ENCODE measurements around the gene ALKBH7.

Gene ALKBH7

DNA sequence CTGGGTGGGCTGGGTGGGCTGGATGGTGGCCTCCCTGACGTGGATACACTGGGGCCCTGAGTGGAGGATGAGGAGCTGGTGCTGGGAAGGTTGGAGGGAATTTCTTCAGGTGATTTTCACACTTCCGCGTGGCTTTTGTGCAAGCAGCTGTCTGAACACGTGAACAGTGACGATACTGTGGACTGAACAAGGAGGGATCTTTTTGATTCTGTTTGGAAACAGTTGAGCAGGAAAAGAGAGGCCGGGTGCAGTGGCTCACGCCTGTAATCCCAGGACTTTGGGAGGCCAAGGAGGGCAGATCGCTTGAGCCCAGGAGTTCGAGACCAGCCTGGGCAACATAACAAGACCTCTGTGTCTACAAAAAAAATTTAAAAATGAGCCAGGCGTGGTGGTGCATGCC lies 29.5 kb downstream of the ALKBH7 start:
- DNase-seq: no peak

DNA sequence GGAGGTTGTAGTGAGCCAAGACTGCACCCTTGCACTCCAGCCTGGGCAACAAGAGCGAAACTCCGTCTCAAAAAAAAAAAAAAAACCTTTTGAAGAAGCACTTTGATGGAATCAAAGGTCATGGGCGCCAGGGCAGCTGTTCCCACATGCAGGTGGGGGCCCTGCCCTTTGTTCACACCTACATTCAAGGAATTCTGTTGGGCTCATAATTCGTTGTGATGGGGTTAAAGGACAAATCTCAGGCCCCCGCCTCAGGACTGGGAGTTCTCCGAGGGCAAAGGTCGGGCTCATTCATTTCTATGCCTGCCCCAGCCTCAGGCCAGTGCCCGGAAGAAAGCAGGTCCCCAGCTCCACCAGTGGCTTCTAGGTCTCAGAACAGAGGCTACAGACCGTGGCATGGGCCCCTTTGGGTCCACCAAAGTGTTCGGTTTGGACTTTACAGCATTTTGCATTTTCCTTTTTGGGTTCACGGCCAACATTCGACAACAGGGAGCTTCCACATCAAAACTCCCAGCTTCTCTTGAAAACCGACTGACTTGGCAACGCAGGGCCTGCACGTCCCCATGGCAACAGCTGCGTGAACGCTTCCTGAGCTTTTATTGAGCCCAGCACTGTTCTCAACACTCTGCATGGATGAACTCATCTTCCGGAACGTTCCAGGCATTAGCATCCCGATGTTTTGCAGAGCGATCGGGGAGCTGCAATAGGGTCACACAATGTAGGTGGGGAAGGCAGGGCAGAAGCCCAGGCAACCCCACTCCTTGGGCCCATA lies 30.4 kb downstream of the ALKBH7 start:
- DNase-seq: no peak

DNA sequence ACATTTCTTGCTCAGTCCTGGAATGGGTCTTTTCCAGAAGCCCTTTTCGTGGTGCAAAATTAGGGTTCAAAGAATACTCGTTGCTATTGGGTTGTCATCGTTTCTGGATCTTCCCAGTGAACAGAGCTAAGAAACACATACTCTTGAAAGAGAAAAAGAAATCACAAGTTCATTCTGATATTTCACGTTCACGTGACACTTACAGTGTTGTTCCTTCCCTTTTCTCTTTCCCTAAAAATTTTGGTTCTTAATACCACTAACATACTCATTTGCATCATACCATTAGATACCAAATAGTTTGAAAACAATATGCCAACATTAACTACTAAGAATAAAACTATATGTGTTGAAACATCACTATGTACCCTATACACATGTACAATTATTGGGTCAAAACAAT lies 33.8 kb downstream of the ALKBH7 start:
- no peak for DNase-seq

DNA sequence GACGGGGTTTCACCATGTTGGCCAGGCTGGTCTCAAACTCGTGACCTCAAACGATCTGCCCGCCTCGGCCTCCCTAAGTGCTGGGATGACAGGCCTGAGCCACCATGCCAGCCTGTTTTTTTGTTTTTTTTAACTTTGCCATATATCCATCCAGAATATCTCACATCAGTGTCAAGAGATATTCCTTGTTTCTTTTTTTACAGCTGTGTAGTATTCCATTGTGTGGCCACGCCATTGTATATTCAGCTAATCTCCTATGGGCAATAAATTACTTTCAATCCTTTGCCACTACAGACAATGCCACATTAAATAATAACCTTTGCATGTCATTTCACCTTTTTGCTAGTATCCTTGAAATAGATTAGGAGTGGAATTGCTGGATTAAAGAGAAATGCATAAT lies 36.8 kb downstream of the ALKBH7 start:
- no peak for DNase-seq

DNA sequence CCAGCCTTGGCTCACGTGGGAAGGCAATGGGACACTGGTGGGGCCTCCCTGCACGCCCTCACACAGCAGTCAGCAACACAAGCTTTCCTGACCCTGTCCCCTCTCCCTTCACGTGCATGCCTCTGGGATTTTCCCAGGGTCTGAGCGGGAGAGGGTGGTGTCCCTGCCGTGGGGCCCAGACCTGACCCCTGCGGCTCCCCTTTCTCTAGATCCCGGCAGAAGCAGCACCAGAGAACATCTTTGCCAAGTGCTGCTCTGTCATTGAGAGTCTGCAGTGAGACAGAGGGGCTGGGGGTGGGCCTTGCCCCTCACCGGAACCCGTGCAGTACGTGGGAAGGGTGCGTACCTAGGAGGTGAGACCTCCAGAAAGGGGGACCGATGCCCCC lies 39.5 kb downstream of the ALKBH7 start:
- no peak for DNase-seq

DNA sequence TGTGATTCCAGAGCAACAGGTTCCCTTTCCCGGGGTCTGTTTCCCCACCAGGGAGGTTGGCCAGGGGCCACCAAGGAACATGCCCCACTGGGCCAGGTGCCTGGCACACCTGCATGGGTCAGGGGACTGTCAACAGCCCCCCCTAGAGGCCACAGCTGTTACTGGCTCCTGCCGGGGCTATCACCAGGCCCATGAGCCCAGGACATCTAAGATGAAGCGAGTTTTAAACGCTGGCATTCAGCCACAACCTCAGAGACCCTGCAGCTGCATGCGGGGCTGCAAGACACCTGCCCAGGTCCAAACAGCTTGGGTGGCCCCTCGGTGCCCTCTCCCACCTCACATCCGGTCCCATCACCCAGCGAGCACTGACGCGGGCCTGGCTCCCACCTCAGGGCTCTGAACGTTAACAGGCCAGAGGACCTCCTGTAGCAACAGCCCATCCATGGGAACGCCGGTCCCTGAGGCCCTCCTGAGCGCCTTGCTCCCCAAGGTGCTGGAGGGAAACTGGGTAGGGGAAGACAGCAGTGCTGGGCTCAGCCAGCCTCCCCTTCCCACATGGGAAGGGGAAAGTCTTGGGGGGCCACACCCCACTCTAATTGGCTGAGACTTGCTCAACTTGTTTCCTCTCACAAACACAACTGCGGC lies 40.0 kb downstream of the ALKBH7 start:
- no peak for DNase-seq

DNA sequence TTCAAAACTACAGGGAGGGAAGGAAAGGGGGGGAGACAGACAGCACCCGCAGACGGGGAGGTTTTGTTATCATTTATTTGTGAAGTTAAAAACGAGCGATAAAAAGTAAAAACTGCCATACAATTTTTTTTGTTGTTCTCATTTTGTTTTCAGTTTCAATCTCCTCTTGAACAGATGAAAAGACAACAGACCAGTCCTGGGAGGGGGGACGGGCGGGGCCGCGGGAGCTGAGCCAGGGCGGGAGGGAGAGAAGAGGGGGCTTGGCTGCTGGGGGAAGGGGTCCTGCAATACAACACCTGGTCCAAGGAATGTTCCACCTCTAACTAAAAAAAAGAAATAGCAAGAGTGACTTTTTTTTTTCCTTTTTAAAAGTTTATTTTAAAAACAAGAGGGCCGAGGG lies 40.7 kb downstream of the ALKBH7 start:
- DNase-seq: no peak

DNA sequence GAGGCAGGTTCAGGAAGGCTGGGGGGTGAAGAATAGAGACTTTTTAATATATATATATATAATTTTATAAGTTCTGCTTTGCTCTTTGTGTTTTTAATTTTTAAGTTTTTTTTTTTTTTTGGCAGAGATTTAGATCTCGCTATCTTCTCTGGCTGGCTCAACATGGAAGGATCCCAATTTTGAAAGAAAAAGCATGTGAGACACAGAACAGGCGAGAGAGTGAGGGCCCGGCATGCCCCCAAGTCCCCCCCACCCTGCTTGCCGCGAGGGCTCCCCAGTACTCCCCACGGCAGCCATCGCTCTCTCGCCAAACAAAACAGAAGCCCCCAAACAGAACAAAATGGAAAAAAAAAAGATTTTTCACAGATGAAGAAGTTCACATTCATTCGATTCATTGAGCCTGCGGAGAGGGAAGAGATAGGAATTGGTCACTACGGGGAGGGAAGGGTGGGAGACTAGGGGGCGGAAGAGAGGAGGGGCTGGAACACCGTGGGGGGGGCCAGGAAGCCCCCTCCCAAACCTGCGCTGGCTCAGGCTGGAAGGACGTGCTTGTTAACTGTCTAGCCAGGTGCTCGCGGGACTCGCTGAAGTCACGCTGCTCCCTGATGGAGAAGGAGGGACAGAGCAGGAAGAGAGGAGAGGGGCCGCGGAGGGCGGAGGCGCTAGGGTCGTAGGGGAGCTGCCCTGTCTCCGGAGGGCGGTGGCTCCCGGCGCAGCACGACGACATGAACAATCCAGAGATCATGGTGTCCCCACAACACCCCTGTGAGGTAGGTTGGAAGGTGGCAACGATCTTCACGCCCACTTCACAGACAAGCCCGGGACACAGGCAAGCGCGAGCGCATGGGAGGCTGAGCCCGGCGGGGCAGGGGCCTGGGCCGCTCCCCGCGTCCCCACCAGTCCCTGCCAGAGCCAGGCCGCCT lies 41.4 kb downstream of the ALKBH7 start:
- no peak for DNase-seq

DNA sequence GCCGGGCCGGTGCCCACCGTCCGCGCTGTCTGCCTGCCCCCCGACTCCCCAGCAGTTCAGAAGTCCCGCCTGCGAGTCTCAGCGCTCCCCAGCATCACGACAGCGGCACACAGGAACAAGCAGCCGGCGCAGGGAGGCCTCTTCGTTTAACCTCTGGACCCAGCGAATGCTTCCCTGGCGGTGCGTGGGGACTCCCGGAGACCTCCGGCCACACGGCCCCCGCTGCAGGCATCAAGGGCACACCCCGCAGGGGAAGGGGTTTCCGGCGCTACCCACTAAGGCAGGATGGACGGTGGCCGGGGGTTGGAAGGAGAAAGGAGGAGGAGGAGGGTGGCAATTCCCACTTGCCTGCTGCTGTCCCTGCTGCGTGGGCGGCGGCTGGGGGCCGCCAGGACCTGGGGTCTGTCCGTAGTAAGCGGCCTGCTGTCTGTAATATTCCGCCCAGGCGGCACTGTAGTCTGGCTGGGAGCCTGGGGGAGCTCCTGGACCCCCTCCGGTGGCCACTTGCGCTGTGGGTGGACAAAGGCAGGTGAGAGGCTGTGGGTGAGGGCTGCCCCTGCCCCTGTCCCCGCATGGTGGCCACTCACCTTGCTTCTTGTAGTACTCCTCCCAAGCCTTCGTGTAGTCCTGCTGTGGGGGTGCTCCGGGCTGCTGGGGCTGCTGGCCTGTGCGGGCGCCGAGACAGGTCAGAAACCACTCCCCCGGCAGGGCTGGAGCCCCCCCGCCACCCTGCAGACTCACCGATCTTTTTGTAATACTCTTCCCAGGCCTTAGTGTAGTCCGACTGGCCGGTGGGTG lies 42.4 kb downstream of the ALKBH7 start:
- DNase-seq: no peak

DNA sequence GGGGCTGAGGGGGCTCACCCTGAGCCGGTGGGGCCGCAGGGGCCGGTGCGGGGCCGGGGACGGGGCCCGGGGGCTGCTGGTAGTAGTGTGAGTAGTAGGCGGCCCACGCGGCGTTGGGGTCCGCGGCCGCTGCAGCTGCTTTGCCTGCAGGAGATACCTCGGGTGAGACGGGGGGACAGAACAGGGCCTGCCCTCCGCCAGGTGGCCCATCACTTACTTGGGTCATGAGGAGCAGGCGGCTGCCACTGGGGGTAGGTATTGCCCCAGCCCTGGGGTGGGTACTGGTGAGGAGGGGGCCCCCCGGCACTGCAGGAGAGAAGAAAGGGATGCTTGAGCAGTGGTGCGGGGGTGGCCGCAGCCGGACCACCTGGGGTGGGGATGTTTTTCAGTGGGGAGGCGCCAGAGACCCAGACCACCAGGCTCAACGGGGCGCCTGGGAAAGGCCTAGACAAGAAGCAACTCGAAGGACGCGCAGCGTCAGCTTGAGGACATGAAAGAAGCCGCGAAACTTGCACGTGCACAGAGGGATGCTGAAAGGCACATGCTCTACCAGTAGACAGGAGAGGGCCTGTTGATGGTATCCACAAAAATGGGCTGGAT lies 43.1 kb downstream of the ALKBH7 start:
- no peak for DNase-seq

DNA sequence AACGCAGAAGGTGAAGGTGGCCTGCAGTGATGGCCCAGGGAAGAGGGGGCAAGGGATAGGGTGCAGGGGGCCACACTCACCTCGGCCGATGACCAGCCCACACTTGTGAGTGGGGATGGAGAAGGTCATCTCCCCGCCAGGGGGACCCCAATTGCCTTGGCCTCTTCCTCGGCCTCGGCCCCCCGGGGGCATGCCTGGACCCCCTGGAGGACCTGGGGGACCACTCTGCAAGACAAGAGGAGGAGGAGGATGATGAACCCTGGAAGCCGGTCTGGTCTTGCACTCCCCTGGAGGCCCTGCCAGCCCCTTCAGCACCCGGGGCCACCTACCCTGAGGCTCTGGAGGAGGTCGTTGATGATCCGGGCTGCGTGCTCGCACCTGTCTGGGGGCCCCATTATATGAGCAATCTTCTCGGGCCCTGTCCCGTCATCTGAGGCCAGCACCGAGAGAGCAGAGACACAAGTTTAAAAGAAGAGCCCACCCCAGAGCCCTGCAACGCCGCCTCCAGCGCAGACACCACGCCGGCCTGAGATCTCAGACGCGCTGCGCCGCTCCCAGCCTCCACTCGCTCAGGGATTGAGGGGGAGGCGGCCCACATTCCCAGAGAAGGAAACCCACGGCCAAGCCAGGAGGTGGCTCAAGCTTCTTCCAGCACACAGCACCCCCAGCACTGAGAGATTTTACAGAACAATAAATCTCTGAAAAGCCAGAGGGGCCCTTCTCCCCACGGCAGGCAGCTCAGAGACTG lies 44.2 kb downstream of the ALKBH7 start:
- no peak for DNase-seq

DNA sequence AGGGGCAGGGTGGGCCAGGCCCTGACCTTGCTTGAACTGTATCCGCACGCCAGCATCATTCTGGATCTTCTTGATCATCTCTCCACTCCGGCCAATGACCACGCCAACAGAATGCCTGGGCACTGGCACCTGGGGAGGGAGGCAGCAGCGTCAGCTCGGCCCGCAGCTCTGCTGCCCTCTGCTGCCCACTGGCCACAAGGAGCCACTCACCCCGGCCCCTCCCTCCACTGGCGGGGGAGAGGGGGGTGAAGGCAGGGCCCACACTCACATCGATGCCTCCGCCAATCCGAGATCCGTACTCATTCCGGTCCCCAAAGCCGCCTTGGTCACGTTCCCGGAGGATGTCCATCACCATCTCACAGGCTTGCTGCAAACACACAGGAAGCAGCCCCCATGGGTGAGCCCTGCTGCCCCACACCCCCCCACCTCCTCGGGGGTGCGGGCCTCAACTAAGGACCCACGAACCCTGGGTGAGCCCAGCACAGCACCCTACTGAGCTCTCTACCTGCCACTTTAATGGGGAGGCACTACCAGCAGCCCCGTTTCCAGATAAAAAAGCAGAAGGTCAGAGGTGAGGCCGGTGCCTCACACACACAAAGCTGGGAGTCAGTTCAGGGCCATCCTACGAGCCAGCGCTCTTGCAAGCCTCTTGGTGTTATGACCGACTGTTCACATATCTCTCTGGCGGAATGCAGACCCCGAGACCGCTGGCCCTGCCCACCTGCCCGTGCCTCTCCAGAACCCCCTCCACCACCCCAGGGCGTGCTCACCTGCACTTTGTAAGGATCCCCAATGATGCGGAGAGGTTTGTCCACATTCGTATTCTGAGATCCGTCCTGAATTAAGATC lies 45.3 kb downstream of the ALKBH7 start:
- no peak for DNase-seq

DNA sequence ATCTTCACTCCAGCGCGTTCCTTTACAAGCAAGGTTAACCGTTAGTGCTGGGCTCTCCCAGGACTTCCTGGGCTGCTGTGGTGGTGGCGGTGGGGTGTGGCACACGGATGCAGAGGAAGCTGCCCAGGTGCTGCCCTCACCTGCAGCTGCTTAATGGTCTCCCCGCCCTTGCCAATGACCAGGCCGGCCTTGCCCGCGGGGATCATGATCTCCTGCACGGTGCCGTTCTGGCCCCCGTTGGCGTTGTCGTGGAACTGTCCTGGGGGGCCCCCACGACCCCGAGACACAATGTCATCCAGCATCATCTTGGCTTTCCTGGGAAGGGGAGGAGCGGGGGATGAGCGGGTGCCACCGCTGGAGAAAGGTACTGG lies 46.0 kb downstream of the ALKBH7 start:
- DNase-seq: no peak

DNA sequence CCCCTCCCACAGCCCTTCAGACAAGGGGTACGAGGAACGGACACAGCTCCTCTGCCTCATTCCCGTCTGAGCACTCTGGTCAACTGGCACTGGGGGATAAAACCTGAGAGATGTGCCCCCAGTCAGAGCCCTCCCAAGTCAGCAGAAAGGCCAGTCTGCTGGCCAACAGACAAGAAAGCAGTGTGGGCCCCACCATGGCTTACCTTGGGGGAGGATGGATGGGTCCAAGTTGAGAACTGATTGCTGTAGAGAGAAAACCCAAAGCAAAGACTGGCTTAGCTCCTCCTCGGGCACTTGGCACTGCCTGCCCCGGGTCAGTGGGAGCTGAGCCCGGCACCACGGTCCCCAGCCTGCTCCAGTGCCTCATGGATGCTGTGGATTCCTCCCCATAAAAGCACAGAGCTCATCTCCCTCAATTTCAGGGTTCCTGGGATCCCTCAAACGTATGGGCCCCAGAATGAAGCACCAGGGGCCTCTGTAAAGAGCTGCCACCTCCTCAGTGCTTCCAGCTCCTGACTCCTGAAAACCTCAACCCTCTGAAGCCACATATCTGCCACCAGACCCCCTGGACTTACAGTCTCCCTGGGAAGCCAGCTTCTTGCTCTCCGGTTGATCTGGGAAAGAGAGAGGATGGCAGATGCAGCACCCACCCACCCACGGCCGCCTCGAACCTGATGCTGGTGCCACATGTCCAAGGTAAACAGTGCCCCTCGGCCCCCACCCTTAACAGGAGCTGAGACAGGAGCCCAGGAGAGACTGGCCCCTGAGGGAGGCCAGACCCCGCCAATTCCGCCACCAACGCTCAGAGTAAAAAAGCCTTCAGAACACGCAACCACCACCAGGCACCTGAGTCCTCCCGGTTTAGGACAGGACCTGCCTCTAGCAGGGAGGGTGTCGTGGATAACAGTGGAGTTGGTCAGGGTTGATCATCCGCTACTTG lies 48.8 kb downstream of the ALKBH7 start:
- no peak for DNase-seq

DNA sequence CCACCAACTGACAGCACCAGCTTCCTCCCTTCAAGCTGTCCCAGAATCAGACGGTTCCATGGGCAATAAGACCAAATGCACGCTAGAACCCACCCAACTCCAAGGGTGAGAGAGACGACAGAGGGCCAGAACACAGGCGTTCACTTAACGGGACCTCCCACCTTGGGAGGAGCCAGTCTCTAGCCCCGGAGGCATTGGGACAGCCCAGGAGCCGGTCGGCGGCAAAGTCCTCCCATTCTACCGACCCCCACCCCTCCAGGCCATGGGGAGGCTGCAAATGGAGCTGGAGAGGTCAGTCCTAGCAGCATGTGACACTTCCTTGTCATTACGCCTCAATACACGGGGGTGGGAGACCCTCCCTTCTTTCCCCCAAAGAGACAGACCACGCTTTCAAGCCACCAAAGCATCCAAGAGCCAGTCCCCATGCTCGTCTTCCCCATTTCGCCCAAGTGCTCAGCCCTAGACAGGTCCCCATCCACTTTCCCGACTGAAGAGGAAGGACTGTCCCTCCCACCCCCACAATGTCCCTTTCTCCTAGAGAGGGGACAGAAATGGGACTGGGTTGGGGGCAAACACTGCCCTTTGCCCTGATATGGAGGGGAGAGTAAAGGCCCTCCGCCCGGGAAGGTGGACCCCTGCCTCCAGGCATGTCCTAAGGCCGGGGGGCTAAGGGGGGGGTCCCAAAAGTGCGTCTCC lies 51.1 kb downstream of the ALKBH7 start:
- no peak for DNase-seq

DNA sequence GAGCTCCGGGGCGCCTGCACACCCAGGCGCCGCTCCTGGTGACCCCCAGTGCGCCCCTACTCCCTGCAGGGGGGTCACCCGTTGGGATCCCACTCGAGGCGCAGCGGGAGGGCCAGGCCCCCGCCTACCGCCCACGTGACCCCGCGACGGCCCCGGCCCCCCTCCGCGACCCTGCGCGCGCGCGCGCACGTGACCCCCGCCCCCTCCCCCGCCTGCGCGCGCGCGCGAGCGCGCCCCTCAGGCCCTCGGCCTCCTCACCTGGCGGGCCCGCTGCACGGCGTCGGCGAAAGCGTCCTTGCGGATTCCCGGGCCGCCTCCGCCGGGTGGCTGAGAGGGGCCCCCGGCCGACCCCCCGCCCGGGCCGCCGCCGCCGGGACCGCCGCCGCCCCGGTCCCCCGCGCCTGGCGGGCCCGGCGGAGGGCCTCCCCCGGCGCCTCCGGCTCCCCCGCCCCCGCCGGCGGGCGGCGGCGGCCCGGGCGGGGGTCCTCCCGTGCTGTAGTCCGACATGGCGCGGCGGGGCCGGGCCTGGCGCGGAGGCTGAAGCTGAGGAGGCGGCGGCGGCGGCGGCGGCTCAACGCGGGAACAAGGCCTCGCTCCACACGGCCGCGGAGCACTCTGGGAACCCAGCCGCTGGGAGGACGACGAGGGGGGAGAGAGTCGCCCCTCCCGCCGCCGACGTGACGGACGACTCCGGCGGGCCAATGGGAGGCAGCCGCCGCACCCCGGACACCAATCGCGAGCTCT lies 51.8 kb downstream of the ALKBH7 start, which contains the start of gene KHSRP:
TSS of gene KHSRP (minus strand) at position 617 of the 744 bp plus-strand sequence. CDS start at position 507, 110 bp downstream.
- no peak for DNase-seq
